ENCODE results near the gene MAD2L1.

MAD2L1 gene

GRCh38 chr4:120065974-120066516, 603 bp downstream of the MAD2L1 start:
- ChIA-PET CTCF (interaction anchor here (0.6 to 1.0 kb wide), 2 partner anchors 66 to 439 kb away, joined by 3 read pairs; no protein-coding TSS in a partner anchor), POLR2A (interaction anchor here (0.9 to 1.5 kb wide), 2 partner anchors 336 to 611 kb away, joined by 3 to 4 read pairs; no protein-coding TSS in a partner anchor)
- Histone ChIP-seq H3K4me1 (ENCODE audit: control insufficient read depth, insufficient read depth, low read length) (no peaks in the 10 kb centered on the region; the same call in 1 of the 2 replicates), H3K9me3 (ENCODE audit: control insufficient read depth, insufficient read depth, low read depth, low read length) (no peaks in the 10 kb centered on the region), H3K36me3 (ENCODE audit: control insufficient read depth in 2 of 2, insufficient read depth in 1 of 2, low read length in 2 of 2) (peaks cover 0 to 42% of the 10 kb centered on the region in 2 experiments; a peak in 2 of 3 replicates), H3K27ac (ENCODE audit: extremely low read depth, low read depth, low read length) (peak overlapping the region; percentile 85), H3K4me3 (ENCODE audit: low read depth, low read length) (peak overlapping the region; percentile 86)
- TF ChIP-seq PRDM2 (tag by site-specific recombination; IDR thresholded peaks at IDR 0.05; ENCODE audit: borderline replicate concordance) (no peak), ZNF510 (tag by site-specific recombination; IDR thresholded peaks at IDR 0.05; ENCODE audit: insufficient replicate concordance) (no peak), ZBTB48 (tag by site-specific recombination; IDR thresholded peaks at IDR 0.05) (0 out of 2 replicates have a peak, but pooled peaks have one; percentile 32), ZNF677 (tag by site-specific recombination; IDR thresholded peaks at IDR 0.05) (no peak), ZFP69B (tag by site-specific recombination; IDR thresholded peaks at IDR 0.05) (peak; percentile 90), ZNF785 (tag by site-specific recombination; IDR thresholded peaks at IDR 0.05) (no peak), ZBTB44 (tag by site-specific recombination; IDR thresholded peaks at IDR 0.05) (no peak), ZBTB1 (tag by site-specific recombination; IDR thresholded peaks at IDR 0.05) (no peak), TRIM28 (IDR thresholded peaks at IDR 0.05; ENCODE audit: borderline replicate concordance, low read length) (no peak), ZNF394 (tag by site-specific recombination; IDR thresholded peaks at IDR 0.05; ENCODE audit: borderline replicate concordance) (no peak), GLIS1 (tag by site-specific recombination; IDR thresholded peaks at IDR 0.05) (no peak), ZNF23 (tag by site-specific recombination; IDR thresholded peaks at IDR 0.05; ENCODE audit: borderline replicate concordance) (no peak), ZNF416 (tag by site-specific recombination; IDR thresholded peaks at IDR 0.05) (no peak), REPIN1 (tag by site-specific recombination; IDR thresholded peaks at IDR 0.05; ENCODE audit: low read depth) (no peak), ZNF692 (tag by site-specific recombination; IDR thresholded peaks at IDR 0.05) (peak; percentile 94), SP2 (tag by site-specific recombination; IDR thresholded peaks at IDR 0.05) (peak; percentile 67), MZF1 (tag by site-specific recombination; IDR thresholded peaks at IDR 0.05; ENCODE audit: borderline replicate concordance) (no peak), PRDM1 (tag by site-specific recombination; IDR thresholded peaks at IDR 0.05) (0 out of 2 replicates have a peak, but pooled peaks have one; percentile 23), HOXC10 (CRISPR knock-in tag; IDR thresholded peaks at IDR 0.05) (no peak; the same call in 1 of the 2 replicates), ZNF670 (tag by site-specific recombination; IDR thresholded peaks at IDR 0.05; ENCODE audit: low read depth) (no peak), ZBTB6 (tag by site-specific recombination; IDR thresholded peaks at IDR 0.05) (no peak), ZBTB20 (tag by site-specific recombination; IDR thresholded peaks at IDR 0.05) (0 out of 2 replicates have a peak, but pooled peaks have one; percentile 8), ZNF548 (tag by site-specific recombination; IDR thresholded peaks at IDR 0.05) (no peak), ZNF433 (tag by site-specific recombination; IDR thresholded peaks at IDR 0.05; ENCODE audit: low read depth) (no peak), ZFHX2 (tag by site-specific recombination; conservative IDR thresholded peaks at IDR 0.05) (peak; percentile 43; the same call in 1 of the 2 replicates), SP3 (tag by site-specific recombination; IDR thresholded peaks at IDR 0.05) (peak; percentile 23; the same call in 1 of the 2 replicates)
- TF ChIP-seq, protein P1, sequence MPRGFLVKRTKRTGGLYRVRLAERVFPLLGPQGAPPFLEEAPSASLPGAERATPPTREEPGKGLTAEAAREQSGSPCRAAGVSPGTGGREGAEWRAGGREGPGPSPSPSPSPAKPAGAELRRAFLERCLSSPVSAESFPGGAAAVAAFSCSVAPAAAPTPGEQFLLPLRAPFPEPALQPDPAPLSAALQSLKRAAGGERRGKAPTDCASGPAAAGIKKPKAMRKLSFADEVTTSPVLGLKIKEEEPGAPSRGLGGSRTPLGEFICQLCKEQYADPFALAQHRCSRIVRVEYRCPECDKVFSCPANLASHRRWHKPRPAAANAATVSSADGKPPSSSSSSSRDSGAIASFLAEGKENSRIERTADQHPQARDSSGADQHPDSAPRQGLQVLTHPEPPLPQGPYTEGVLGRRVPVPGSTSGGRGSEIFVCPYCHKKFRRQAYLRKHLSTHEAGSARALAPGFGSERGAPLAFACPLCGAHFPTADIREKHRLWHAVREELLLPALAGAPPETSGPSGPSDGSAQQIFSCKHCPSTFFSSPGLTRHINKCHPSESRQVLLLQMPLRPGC (tag by site-specific recombination; IDR thresholded peaks at IDR 0.05): no peak
